Neutrophil (primary cell): ENCODE measurements around the gene ARHGEF7.
"Not testable (repeated sequence)": the region's sequence is repeated elsewhere in the genome, so short reads cannot be mapped to it uniquely, and the experiment has no call there.

Source experiments
- H3K27ac ChIP-seq: fragments of 200-600 bp; sonication (generic); 2 replicates; pipeline ENCODE4 v1.5.1; 2016; ENCODE audit warnings: mild to moderate bottlenecking, moderate library complexity
- H3K27me3 ChIP-seq: fragments of 200-600 bp; sonication (generic); 2 replicates; pipeline ENCODE4 v1.6.0; 2016; ENCODE audit warnings: mild to moderate bottlenecking
- H3K36me3 ChIP-seq: fragments of 200-600 bp; sonication (generic); 2 replicates; pipeline ENCODE4 v1.5.1; 2017
- H3K4me1 ChIP-seq, 2 experiments: fragments of 200-600 bp in 1 of 2; sonication (generic) in 1 of 2; 1 replicate in 1 of 2; 2 replicates in 1 of 2; pipeline versions ENCODE4 v1.5.1 to v1.6.1; 2013 to 2016; ENCODE audit warnings: low read depth in 1 of 2, low read length in 1 of 2, mild to moderate bottlenecking in 1 of 2, moderate library complexity in 1 of 2; ENCODE audit not compliant: control insufficient read depth in 1 of 2, insufficient read depth in 1 of 2
- H3K4me3 ChIP-seq, 2 experiments: fragments of 200-600 bp in 1 of 2; sonication (generic) in 1 of 2; 1 replicate in 1 of 2; 2 replicates in 1 of 2; pipeline ENCODE4 v1.5.1; 2013 to 2016; ENCODE audit warnings: low read depth in 1 of 2, low read length in 1 of 2, mild to moderate bottlenecking in 1 of 2, moderate library complexity in 1 of 2
- H3K9me3 ChIP-seq: fragments of 200-600 bp; sonication (generic); 2 replicates; pipeline ENCODE4 v1.5.1; 2016
- CTCF ChIP-seq: fragments of 200-600 bp; sonication (generic); IDR thresholded peaks from 2 replicates; pipeline ENCODE4 v1.5.1; 2016; ENCODE audit warnings: antibody characterized with exemption

The ARHGEF7 gene

GRCh38 chr13:111074826-111075225, 40.3 kb upstream of the ARHGEF7 start:
- no peak for TF ChIP-seq CTCF
- Histone ChIP-seq H3K36me3 (no peaks in the 10 kb centered on the region), H3K4me3 (no peak overlapping the region), H3K27me3 (peaks cover 11% of the 10 kb centered on the region), H3K27ac (no peak overlapping the region), H3K4me1 (no peaks in the 10 kb centered on the region), H3K9me3 (no peaks in the 10 kb centered on the region)

GRCh38 chr13:111076155-111077013, 38.7 kb upstream of the ARHGEF7 start:
- no peak for TF ChIP-seq CTCF
- no peak overlapping the region for H3K4me3 ChIP-seq
- H3K27me3 ChIP-seq = peaks cover 6% of the 10 kb centered on the region
- no peaks in the 10 kb centered on the region for H3K4me1 ChIP-seq
- no peak overlapping the region for H3K27ac ChIP-seq
- no peaks in the 10 kb centered on the region for H3K36me3 ChIP-seq
- H3K9me3 ChIP-seq = no peaks in the 10 kb centered on the region

GRCh38 chr13:111079375-111079774, 35.7 kb upstream of the ARHGEF7 start:
- no peaks in the 10 kb centered on the region for H3K4me1 ChIP-seq

GRCh38 chr13:111080642-111081041, 34.5 kb upstream of the ARHGEF7 start:
- TF ChIP-seq CTCF = no peak
- no peak overlapping the region for H3K4me3 ChIP-seq

More at GRCh38 chr13:111079375-111079774, 35.7 kb upstream of the ARHGEF7 start:
- H3K4me3 ChIP-seq = no peak overlapping the region
- H3K27ac ChIP-seq = no peak overlapping the region
- H3K27me3 ChIP-seq = peaks cover 6% of the 10 kb centered on the region
- H3K9me3 ChIP-seq = no peaks in the 10 kb centered on the region
- no peaks in the 10 kb centered on the region for H3K36me3 ChIP-seq
- TF ChIP-seq CTCF = no peak

GRCh38 chr13:111082240-111082639, 32.9 kb upstream of the ARHGEF7 start:
- no peak overlapping the region for H3K4me3 ChIP-seq
- H3K27ac ChIP-seq = no peak overlapping the region
- H3K27me3 ChIP-seq = peaks cover 6% of the 10 kb centered on the region
- TF ChIP-seq CTCF = no peak
- H3K36me3 ChIP-seq = no peaks in the 10 kb centered on the region
- no peaks in the 10 kb centered on the region for H3K9me3 ChIP-seq
- H3K4me1 ChIP-seq = no peaks in the 10 kb centered on the region

More at GRCh38 chr13:111080642-111081041, 34.5 kb upstream of the ARHGEF7 start:
- Histone ChIP-seq H3K36me3 (no peaks in the 10 kb centered on the region), H3K9me3 (no peaks in the 10 kb centered on the region), H3K27me3 (peaks cover 6% of the 10 kb centered on the region), H3K27ac (no peak overlapping the region), H3K4me1 (no peaks in the 10 kb centered on the region)

- not testable (repeated sequence) for H3K36me3 ChIP-seq, H3K27me3 ChIP-seq, H3K9me3 ChIP-seq, H3K4me3 ChIP-seq, H3K4me1 ChIP-seq, H3K27ac ChIP-seq
Observed at GRCh38 chr13:111082769-111083168, 32.3 kb upstream of the ARHGEF7 start.

- H3K9me3 ChIP-seq, H3K27ac ChIP-seq, H3K27me3 ChIP-seq, H3K4me1 ChIP-seq, H3K4me3 ChIP-seq, H3K36me3 ChIP-seq: not testable (repeated sequence)
Observed at GRCh38 chr13:111083693-111084092, 31.4 kb upstream of the ARHGEF7 start.
